Smooth muscle cell (in vitro differentiated cells): ENCODE data around the gene ENTPD1. TPM values are rescaled to one million over a fixed set of nuclear protein-coding genes. Genes with fewer than 3 reads are reported as not detected.
A peak's percentile ranks its signal among the peaks of the same experiment; 100 is the strongest.

Experiments used
- DNase-seq: peaks from one replicate; lab custom pipeline; 2025; ENCODE audit not compliant: unreplicated experiment; lab: John Stamatoyannopoulos, UW
- H2AFZ ChIP-seq: fragments of 200-600 bp; sonication (generic); 2 replicates; pipeline ENCODE4 v1.6.0; 2016; ENCODE audit warnings: antibody characterized with exemption, low read depth, mild to moderate bottlenecking
- H3F3A ChIP-seq: fragments of 200-600 bp; sonication (generic); 2 replicates; pipeline ENCODE4 v1.6.0; 2017; ENCODE audit warnings: antibody characterized with exemption, low read depth
- H3K27ac ChIP-seq: fragments of 200-600 bp; sonication (generic); 2 replicates; pipeline ENCODE4 v1.5.1; 2016; ENCODE audit warnings: low read depth, mild to moderate bottlenecking
- H3K27me3 ChIP-seq: fragments of 200-600 bp; sonication (generic); 2 replicates; pipeline ENCODE4 v1.6.1; 2016; ENCODE audit warnings: low read depth, mild to moderate bottlenecking
- H3K36me3 ChIP-seq: fragments of 200-600 bp; sonication (generic); 2 replicates; pipeline ENCODE4 v1.5.1; 2016; ENCODE audit warnings: low read depth
- H3K4me1 ChIP-seq: fragments of 200-600 bp; sonication (generic); 2 replicates; pipeline ENCODE4 v1.5.1; 2016; ENCODE audit warnings: low read depth
- H3K4me2 ChIP-seq: fragments of 200-600 bp; sonication (generic); 2 replicates; pipeline ENCODE4 v1.6.0; 2016; ENCODE audit warnings: mild to moderate bottlenecking
- H3K4me3 ChIP-seq: fragments of 200-600 bp; sonication (generic); 2 replicates; pipeline ENCODE4 v1.5.1; 2016; ENCODE audit warnings: mild to moderate bottlenecking
- H3K79me2 ChIP-seq: fragments of 200-600 bp; sonication (generic); 2 replicates; pipeline ENCODE4 v1.6.0; 2016; ENCODE audit warnings: low read depth, mild to moderate bottlenecking
- H3K9ac ChIP-seq: fragments of 200-600 bp; sonication (generic); 2 replicates; pipeline ENCODE4 v1.6.0; 2016; ENCODE audit warnings: low read depth
- H3K9me3 ChIP-seq: fragments of 200-600 bp; sonication (generic); replicated peaks from 2 replicates; pipeline ENCODE4 v1.5.1; 2016; ENCODE audit warnings: low read depth
- H4K20me1 ChIP-seq: fragments of 200-600 bp; sonication (generic); 2 replicates; pipeline ENCODE4 v1.6.0; 2016; ENCODE audit warnings: low read depth
- WGBS: methylation state at CpG from one replicate; pipeline ENCODE4 v1.1.7; 2016; ENCODE audit warnings: low lambda C conversion rate; 5-methylcytosine and 5-hydroxymethylcytosine counted together
- polyA plus RNA-seq: library from polyadenylated mRNA; unstranded; fragments of >200 nt; fragmentation: Nextera tagmentation; extraction: Ambion mirVana; gene quantifications from 2 replicates; pipeline ENCODE4 v1.2.1, GENCODE V29; 2016
- total RNA-seq: library from RNA; depleted of rRNA; stranded (reverse); fragments of >200 nt; gene quantifications from 2 replicates; pipeline ENCODE4 v1.2.3, GENCODE V29; 2014
- TF ChIP-seq, protein P1 (sequence below): fragments of 200-600 bp; sonication (generic); IDR thresholded peaks from 2 replicates; pipeline ENCODE4 v1.5.1; 2017; ENCODE audit warnings: borderline replicate concordance, mild to moderate bottlenecking, antibody characterized with exemption; ENCODE audit not compliant: insufficient read depth, poor library complexity, severe bottlenecking

Gene ENTPD1
- total and polyA plus RNA-seq, 2 experiments from 2014 or later: 2.7 to 5.0 TPM

DNA sequence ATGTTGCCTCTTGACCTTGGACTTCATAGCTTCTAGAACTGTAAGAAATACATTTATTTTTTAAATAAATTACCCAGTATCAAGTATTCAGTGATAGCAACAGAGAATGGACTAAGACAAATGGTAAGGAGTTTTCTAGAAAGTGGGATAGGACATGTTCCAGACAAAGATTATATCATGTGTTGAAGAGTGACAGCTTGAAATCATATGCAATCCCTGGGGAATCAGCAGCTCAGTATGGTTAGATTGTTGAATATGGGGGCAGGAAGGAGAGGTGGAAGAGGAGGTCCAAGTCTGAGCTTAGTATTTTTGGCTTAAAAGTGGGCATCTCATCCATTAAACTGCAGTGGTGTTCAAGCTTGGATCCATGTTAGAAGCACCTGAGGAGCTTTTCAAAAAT, 74.1 kb downstream of the ENTPD1 start:
- Histone ChIP-seq H3F3A (peaks cover 8% of the 10 kb centered on the region), H3K4me3 (no peak overlapping the region), H3K4me2 (no peak overlapping the region), H3K9me3 (no peaks in the 10 kb centered on the region), H4K20me1 (no peaks in the 10 kb centered on the region), H3K9ac (no peak overlapping the region), H3K27me3 (no peaks in the 10 kb centered on the region), H3K27ac (no peak overlapping the region), H2AFZ (no peak overlapping the region), H3K79me2 (no peaks in the 10 kb centered on the region), H3K36me3 (no peaks in the 10 kb centered on the region), H3K4me1 (no peaks in the 10 kb centered on the region)
- no peak for DNase-seq
- TF ChIP-seq, protein P1, sequence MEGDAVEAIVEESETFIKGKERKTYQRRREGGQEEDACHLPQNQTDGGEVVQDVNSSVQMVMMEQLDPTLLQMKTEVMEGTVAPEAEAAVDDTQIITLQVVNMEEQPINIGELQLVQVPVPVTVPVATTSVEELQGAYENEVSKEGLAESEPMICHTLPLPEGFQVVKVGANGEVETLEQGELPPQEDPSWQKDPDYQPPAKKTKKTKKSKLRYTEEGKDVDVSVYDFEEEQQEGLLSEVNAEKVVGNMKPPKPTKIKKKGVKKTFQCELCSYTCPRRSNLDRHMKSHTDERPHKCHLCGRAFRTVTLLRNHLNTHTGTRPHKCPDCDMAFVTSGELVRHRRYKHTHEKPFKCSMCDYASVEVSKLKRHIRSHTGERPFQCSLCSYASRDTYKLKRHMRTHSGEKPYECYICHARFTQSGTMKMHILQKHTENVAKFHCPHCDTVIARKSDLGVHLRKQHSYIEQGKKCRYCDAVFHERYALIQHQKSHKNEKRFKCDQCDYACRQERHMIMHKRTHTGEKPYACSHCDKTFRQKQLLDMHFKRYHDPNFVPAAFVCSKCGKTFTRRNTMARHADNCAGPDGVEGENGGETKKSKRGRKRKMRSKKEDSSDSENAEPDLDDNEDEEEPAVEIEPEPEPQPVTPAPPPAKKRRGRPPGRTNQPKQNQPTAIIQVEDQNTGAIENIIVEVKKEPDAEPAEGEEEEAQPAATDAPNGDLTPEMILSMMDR: no peak

DNA sequence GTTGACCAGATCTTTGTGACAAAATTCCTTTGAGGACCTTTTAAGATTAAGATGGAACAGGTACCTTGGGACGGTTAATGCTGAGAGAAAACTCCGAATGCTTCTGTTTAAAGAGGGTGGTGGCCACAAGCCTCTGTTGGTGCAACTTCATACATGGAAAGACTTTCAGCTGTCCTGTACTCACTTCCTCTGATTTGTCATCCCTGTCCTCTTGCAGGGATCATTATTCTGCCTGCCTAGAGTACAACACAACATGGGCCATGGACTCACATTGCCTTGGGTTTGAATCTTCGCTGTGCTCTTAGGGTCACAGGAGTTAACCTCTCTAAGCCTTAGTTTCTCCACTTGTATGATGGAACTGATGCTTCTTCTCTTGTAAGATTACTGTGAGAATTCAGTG, 75.1 kb downstream of the ENTPD1 start:
- Histone ChIP-seq H3K4me3 (no peak overlapping the region), H3K36me3 (no peaks in the 10 kb centered on the region), H2AFZ (no peak overlapping the region), H3K4me2 (no peak overlapping the region), H3K9ac (no peak overlapping the region), H3F3A (peaks cover 8% of the 10 kb centered on the region), H3K27ac (no peak overlapping the region), H4K20me1 (no peaks in the 10 kb centered on the region), H3K27me3 (no peaks in the 10 kb centered on the region), H3K9me3 (no peaks in the 10 kb centered on the region), H3K79me2 (no peaks in the 10 kb centered on the region), H3K4me1 (no peaks in the 10 kb centered on the region)
- TF ChIP-seq, protein P1: no peak
- no peak for DNase-seq
- 95% methylated on average over 3 of the region's 3 CpGs for WGBS

DNA sequence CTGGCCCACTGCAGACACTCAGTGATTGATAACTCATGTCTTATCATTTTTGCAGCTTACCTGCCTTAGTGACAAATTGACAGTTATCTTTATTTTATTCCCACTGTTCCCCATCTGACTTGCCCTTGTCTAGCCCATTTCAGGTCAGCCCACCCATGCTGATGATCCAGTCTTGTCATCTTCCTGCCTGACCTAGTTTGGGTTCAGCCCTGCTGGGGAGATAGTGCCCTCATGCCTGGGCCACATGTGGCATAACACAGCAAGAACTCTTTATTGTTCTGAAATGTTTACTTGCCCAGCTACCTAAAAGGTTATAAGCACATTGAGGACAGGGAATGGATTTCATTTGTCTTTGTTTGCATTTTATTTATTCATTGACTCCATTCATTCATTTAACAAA, 75.6 kb downstream of the ENTPD1 start:
- TF ChIP-seq, protein P1: no peak
- DNase-seq: no peak
- Histone ChIP-seq H2AFZ (no peak overlapping the region), H4K20me1 (no peaks in the 10 kb centered on the region), H3F3A (peaks cover 8% of the 10 kb centered on the region), H3K36me3 (no peaks in the 10 kb centered on the region), H3K79me2 (no peaks in the 10 kb centered on the region), H3K27ac (no peak overlapping the region), H3K9ac (no peak overlapping the region), H3K27me3 (no peaks in the 10 kb centered on the region), H3K4me1 (no peaks in the 10 kb centered on the region), H3K9me3 (no peaks in the 10 kb centered on the region), H3K4me3 (no peak overlapping the region), H3K4me2 (no peak overlapping the region)

DNA sequence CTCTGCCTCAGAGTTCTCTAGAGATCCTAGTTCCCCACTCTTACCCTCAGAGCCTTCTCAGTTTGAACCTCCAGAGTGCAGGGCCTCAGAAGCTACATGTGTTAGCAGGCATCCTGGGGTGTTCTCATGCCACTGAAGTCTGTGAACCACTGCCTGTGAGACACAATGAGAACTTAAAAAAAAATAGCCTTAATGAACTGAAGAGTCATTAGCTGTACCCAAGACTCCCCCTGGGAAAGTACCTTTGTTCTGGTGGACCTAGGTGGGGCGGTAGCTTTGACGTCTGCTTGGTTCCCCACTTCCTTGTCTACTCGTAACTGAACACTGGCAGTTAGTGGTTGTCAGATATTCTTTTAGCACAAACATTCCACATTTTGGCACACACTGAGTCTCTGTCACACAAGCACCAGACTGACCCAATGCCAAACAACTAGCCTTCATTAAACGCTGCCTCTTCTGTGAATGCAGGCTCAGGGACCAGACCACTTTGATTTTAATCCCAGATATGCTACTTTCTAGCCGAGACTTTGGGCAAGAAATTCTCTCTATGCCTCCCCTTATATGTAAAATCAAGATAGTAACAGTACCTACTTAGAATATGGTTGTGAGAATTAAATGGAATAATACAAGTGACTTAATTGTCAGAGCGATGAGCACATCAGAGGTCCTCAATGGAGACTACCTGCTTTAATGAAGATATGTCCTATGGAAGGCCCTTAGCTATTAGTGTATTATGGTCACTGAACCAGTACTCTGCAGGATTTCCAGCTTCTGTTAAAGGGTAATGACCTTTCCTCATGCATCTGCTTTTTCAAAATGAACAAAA, 76.5 kb downstream of the ENTPD1 start:
- no peaks in the 10 kb centered on the region for H3K9me3 ChIP-seq
- 66% methylated on average over 6 of the region's 6 CpGs for WGBS
- DNase-seq: no peak
- no peak overlapping the region for H3K4me2 ChIP-seq
- no peak overlapping the region for H2AFZ ChIP-seq
- TF ChIP-seq, protein P1: no peak
- H3K27ac ChIP-seq: peak overlapping the region; percentile 24
- H3K4me1 ChIP-seq: peaks cover 5% of the 10 kb centered on the region
- no peaks in the 10 kb centered on the region for H3K27me3 ChIP-seq
- no peaks in the 10 kb centered on the region for H4K20me1 ChIP-seq
- no peak overlapping the region for H3K4me3 ChIP-seq
- H3F3A ChIP-seq: peaks cover 8% of the 10 kb centered on the region
- no peaks in the 10 kb centered on the region for H3K36me3 ChIP-seq
- no peaks in the 10 kb centered on the region for H3K79me2 ChIP-seq
- no peak overlapping the region for H3K9ac ChIP-seq
